ENCODE data around the gene MUC5AC. TPM values are rescaled to one million over a fixed set of nuclear protein-coding genes. Genes with fewer than 3 reads are reported as not detected.

Gene MUC5AC
- total RNA-seq, 4 donors from 2014 or later = not detected

DNA sequence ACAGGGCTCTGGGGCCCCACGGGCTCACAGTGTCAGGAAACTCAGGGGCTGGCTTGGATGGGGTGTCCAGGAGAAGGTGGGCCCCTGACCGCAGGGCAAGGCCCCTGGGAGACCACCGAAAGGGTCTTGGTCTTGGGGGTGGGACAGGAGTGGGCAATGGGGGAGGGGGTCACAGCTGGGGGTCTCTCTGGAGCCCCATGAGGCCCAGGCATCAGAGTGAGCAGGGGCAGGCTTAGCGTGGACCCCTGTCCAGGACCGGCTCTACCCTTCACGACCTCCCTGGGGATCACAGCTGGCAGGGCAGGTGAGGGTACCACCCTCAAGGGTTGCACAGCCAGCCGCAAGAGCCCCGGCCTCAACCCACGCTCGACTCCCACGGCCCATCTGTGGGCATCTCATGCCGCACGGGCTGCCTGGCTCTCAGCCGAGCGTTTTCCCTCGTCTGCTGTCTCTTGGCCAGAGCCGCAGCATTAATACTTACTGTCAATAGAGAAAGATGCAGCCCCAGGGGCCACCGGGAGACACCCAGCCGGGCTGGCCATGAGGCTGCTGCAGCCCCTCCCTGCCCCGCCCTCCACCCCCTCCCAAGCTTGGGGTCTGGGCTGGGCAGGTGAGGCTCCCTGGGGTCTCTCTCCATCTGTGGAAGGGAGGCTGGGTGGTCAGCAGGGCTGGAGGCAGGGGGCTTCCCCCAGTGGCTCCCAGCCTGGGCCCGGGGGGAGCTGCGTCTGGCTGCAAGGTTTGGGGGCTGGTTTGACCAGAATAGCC, 65.8 kb downstream of the MUC5AC start:
- Histone ChIP-seq H3K27ac (peak overlapping the region; percentile 66 to 94 (median 78)), H3K4me1 (peaks cover 0 to 52% (median 50%) of the 10 kb centered on the region in 4 donors), H3K9me3 (no peaks in the 10 kb centered on the region), H3K27me3 (peaks cover 31% of the 10 kb centered on the region), H3K4me3 (peak overlapping the region in 3 of 4 donors; percentile 8 to 37 (median 34)), H3K36me3 (no peaks in the 10 kb centered on the region)
- in situ Hi-C loops (cut with MboI; ENCODE audit: low pct_ligation_motif_present in 1 of 4, low pct_unique_long_range_greater_than_20kb in 1 of 4, low sequenced_read_pairs in 3 of 4) = loop anchor here in 2 of 4 donors (25.0 kb wide), 1 partner anchor 289 kb away; no protein-coding TSS in a partner anchor
- WGBS, 2 donors (ENCODE audit: low coverage in 1 of 2) = 58 to 73% methylated on average over 3 to 20 of the region's 22 CpGs
- intact Hi-C loops (cut with DNase I; ENCODE audit: low total_unique reads) = no loop called here
- peak; percentile 36 for DNase-seq
- TF ChIP-seq POLR2A (IDR thresholded peaks at IDR 0.05) (peak; percentile 5), EP300 (IDR thresholded peaks at IDR 0.05; ENCODE audit: low read depth) (no peak)

- Histone ChIP-seq H3K9me3 (no peaks in the 10 kb centered on the region), H3K27me3 (peaks cover 26% of the 10 kb centered on the region), H3K4me1 (peaks cover 0 to 49% (median 47%) of the 10 kb centered on the region in 4 donors), H3K36me3 (no peaks in the 10 kb centered on the region), H3K4me3 (peak overlapping the region in 3 of 4 donors; percentile 8 to 37 (median 34)), H3K27ac (peak overlapping the region; percentile 66 to 94 (median 78))
- 18% methylated on average over 6 of the region's 7 CpGs; no CpG with 5 or more reads in 1 of the 2 donors for WGBS, 2 donors (ENCODE audit: low coverage in 1 of 2)
- in situ Hi-C loops (cut with MboI; ENCODE audit: low pct_ligation_motif_present in 1 of 4, low pct_unique_long_range_greater_than_20kb in 1 of 4, low sequenced_read_pairs in 3 of 4) = loop anchor here in 2 of 4 donors (25.0 kb wide), 1 partner anchor 288 kb away; no protein-coding TSS in a partner anchor
- no peak for DNase-seq
- no peak for TF ChIP-seq EP300 (IDR thresholded peaks at IDR 0.05; ENCODE audit: low read depth)
- no peak for TF ChIP-seq POLR2A (IDR thresholded peaks at IDR 0.05)
- no peak for TF ChIP-seq POLR2AphosphoS5 (IDR thresholded peaks at IDR 0.05)
- TF ChIP-seq, protein P1, sequence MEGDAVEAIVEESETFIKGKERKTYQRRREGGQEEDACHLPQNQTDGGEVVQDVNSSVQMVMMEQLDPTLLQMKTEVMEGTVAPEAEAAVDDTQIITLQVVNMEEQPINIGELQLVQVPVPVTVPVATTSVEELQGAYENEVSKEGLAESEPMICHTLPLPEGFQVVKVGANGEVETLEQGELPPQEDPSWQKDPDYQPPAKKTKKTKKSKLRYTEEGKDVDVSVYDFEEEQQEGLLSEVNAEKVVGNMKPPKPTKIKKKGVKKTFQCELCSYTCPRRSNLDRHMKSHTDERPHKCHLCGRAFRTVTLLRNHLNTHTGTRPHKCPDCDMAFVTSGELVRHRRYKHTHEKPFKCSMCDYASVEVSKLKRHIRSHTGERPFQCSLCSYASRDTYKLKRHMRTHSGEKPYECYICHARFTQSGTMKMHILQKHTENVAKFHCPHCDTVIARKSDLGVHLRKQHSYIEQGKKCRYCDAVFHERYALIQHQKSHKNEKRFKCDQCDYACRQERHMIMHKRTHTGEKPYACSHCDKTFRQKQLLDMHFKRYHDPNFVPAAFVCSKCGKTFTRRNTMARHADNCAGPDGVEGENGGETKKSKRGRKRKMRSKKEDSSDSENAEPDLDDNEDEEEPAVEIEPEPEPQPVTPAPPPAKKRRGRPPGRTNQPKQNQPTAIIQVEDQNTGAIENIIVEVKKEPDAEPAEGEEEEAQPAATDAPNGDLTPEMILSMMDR (IDR thresholded peaks at IDR 0.05) = no peak
- intact Hi-C loops (cut with DNase I; ENCODE audit: low total_unique reads) = no loop called here
Observed at GRCh38 chr11:1224111-1224490, 66.3 kb downstream of the MUC5AC start.

GRCh38 chr11:1224491-1225385, 67.0 kb downstream of the MUC5AC start:
- peak overlapping the region; percentile 17 to 94 (median 60) for H3K27ac ChIP-seq
- no peaks in the 10 kb centered on the region for H3K36me3 ChIP-seq
- no peaks in the 10 kb centered on the region for H3K9me3 ChIP-seq
- in situ Hi-C loops (cut with MboI; ENCODE audit: low pct_ligation_motif_present in 1 of 4, low pct_unique_long_range_greater_than_20kb in 1 of 4, low sequenced_read_pairs in 3 of 4) = loop anchor here in 2 of 4 donors (25.0 kb wide), 1 partner anchor 288 kb away; no protein-coding TSS in a partner anchor
- DNase-seq = peak; percentile 81
- peaks cover 0 to 50% (median 46%) of the 10 kb centered on the region in 4 donors for H3K4me1 ChIP-seq
- intact Hi-C loops (cut with DNase I; ENCODE audit: low total_unique reads) = no loop called here
- 51% methylated on average over 25 of the region's 27 CpGs; no CpG with 5 or more reads in 1 of the 2 donors for WGBS, 2 donors (ENCODE audit: low coverage in 1 of 2)
- peaks cover 22% of the 10 kb centered on the region for H3K27me3 ChIP-seq
- TF ChIP-seq, protein P1 (IDR thresholded peaks at IDR 0.05) = no peak
- TF ChIP-seq POLR2AphosphoS5 (IDR thresholded peaks at IDR 0.05) = no peak
- TF ChIP-seq EP300 (IDR thresholded peaks at IDR 0.05; ENCODE audit: low read depth) = no peak
- TF ChIP-seq POLR2A (IDR thresholded peaks at IDR 0.05) = no peak
- peak overlapping the region in 2 of 4 donors; percentile 3 to 34 for H3K4me3 ChIP-seq

GRCh38 chr11:1225386-1226225, 67.9 kb downstream of the MUC5AC start:
- peak; percentile 7 for DNase-seq
- TF ChIP-seq, protein P1 (IDR thresholded peaks at IDR 0.05) = no peak
- TF ChIP-seq EP300 (IDR thresholded peaks at IDR 0.05; ENCODE audit: low read depth) = no peak
- TF ChIP-seq POLR2AphosphoS5 (IDR thresholded peaks at IDR 0.05) = no peak
- in situ Hi-C loops (cut with MboI; ENCODE audit: low pct_ligation_motif_present in 1 of 4, low pct_unique_long_range_greater_than_20kb in 1 of 4, low sequenced_read_pairs in 3 of 4) (no loop called here), intact Hi-C loops (cut with DNase I; ENCODE audit: low total_unique reads) (no loop called here)
- WGBS, 2 donors (ENCODE audit: low coverage in 1 of 2) = 80 to 81% methylated on average over 4 to 27 of the region's 29 CpGs
- Histone ChIP-seq H3K4me1 (peaks cover 0 to 50% (median 43%) of the 10 kb centered on the region in 4 donors), H3K4me3 (peak overlapping the region in 1 of 4 donors; percentile 34), H3K9me3 (no peaks in the 10 kb centered on the region), H3K36me3 (no peaks in the 10 kb centered on the region), H3K27me3 (peaks cover 16% of the 10 kb centered on the region), H3K27ac (peak overlapping the region in 2 of 4 donors; percentile 79 to 94)

Measured in transverse colon (tissue), 4 donors.